ENCODE data around the gene HTT-AS.

HTT-AS gene

DNA sequence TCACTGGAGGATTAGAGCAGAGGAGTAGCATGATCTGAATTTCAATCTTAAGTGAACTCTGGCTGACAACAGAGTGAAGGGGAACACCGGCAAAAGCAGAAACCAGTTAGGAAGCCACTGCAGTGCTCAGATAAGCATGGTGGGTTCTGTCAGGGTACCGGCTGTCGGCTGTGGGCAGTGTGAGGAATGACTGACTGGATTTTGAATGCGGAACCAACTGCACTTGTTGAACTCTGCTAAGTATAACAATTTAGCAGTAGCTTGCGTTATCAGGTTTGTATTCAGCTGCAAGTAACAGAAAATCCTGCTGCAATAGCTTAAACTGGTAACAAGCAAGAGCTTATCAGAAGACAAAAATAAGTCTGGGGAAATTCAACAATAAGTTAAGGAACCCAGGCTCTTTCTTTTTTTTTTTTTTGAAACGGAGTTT lies 5.4 kb upstream of the HTT-AS start:
- H3K9ac ChIP-seq = no peak overlapping the region
- TF ChIP-seq, protein P1, sequence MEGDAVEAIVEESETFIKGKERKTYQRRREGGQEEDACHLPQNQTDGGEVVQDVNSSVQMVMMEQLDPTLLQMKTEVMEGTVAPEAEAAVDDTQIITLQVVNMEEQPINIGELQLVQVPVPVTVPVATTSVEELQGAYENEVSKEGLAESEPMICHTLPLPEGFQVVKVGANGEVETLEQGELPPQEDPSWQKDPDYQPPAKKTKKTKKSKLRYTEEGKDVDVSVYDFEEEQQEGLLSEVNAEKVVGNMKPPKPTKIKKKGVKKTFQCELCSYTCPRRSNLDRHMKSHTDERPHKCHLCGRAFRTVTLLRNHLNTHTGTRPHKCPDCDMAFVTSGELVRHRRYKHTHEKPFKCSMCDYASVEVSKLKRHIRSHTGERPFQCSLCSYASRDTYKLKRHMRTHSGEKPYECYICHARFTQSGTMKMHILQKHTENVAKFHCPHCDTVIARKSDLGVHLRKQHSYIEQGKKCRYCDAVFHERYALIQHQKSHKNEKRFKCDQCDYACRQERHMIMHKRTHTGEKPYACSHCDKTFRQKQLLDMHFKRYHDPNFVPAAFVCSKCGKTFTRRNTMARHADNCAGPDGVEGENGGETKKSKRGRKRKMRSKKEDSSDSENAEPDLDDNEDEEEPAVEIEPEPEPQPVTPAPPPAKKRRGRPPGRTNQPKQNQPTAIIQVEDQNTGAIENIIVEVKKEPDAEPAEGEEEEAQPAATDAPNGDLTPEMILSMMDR (conservative IDR thresholded peaks at IDR 0.05; ENCODE audit: low read depth, low read length) = no peak
- H3K36me3 ChIP-seq (ENCODE audit: insufficient read depth) = no peaks in the 10 kb centered on the region
- peaks cover 11% of the 10 kb centered on the region for H3K4me1 ChIP-seq (ENCODE audit: low read depth, poor library complexity, severe bottlenecking)
- no peak overlapping the region for H3K4me3 ChIP-seq (IDR thresholded peaks at IDR 0.05; ENCODE audit: insufficient read depth, low read depth, low read length)
- no peak overlapping the region for H3K4me2 ChIP-seq
- no peaks in the 10 kb centered on the region for H4K20me1 ChIP-seq (ENCODE audit: insufficient read depth)
- no peaks in the 10 kb centered on the region for H3K27me3 ChIP-seq (ENCODE audit: insufficient read depth, low read depth)
- H2AFZ ChIP-seq (ENCODE audit: low read depth) = no peak overlapping the region
- H3K27ac ChIP-seq = no peak overlapping the region
- H3K79me2 ChIP-seq (ENCODE audit: insufficient read depth, low read depth) = peaks cover 15% of the 10 kb centered on the region; the same call in 1 of the 2 replicates

GRCh38 chr4:3077796-3078195 lies 3.5 kb upstream of the HTT-AS start:
- H4K20me1 ChIP-seq (ENCODE audit: insufficient read depth) = no peaks in the 10 kb centered on the region
- H3K4me2 ChIP-seq = no peak overlapping the region
- no peak overlapping the region for H3K27ac ChIP-seq
- H3K9ac ChIP-seq = no peak overlapping the region
- TF ChIP-seq, protein P1 (conservative IDR thresholded peaks at IDR 0.05; ENCODE audit: low read depth, low read length) = no peak
- no peaks in the 10 kb centered on the region for H3K27me3 ChIP-seq (ENCODE audit: insufficient read depth, low read depth)
- no peaks in the 10 kb centered on the region for H3K36me3 ChIP-seq (ENCODE audit: insufficient read depth)
- H3K79me2 ChIP-seq (ENCODE audit: insufficient read depth, low read depth) = peaks cover 15% of the 10 kb centered on the region; the same call in 1 of the 2 replicates
- H2AFZ ChIP-seq (ENCODE audit: low read depth) = no peak overlapping the region
- H3K4me3 ChIP-seq (IDR thresholded peaks at IDR 0.05; ENCODE audit: insufficient read depth, low read depth, low read length) = no peak overlapping the region
- peaks cover 11% of the 10 kb centered on the region for H3K4me1 ChIP-seq (ENCODE audit: low read depth, poor library complexity, severe bottlenecking)

DNA sequence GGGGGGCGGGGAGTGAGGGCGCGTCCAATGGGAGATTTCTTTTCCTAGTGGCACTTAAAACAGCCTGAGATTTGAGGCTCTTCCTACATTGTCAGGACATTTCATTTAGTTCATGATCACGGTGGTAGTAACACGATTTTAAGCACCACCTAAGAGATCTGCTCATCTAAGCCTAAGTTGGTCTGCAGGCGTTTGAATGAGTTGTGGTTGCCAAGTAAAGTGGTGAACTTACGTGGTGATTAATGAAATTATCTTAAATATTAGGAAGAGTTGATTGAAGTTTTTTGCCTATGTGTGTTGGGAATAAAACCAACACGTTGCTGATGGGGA lies 1.3 kb upstream of the HTT-AS start:
- Histone ChIP-seq H3K27me3 (ENCODE audit: insufficient read depth, low read depth) (no peaks in the 10 kb centered on the region; the same call in 1 of the 2 replicates), H4K20me1 (ENCODE audit: insufficient read depth) (no peaks in the 10 kb centered on the region), H3K4me2 (peak overlapping the region; percentile 54; the same call in 1 of the 2 replicates), H3K4me3 (IDR thresholded peaks at IDR 0.05; ENCODE audit: insufficient read depth, low read depth, low read length) (no peak overlapping the region), H3K9ac (no peak overlapping the region), H3K79me2 (ENCODE audit: insufficient read depth, low read depth) (peaks cover 10% of the 10 kb centered on the region; the same call in 1 of the 2 replicates), H3K27ac (no peak overlapping the region), H3K36me3 (ENCODE audit: insufficient read depth) (no peaks in the 10 kb centered on the region), H2AFZ (ENCODE audit: low read depth) (no peak overlapping the region), H3K4me1 (ENCODE audit: low read depth, poor library complexity, severe bottlenecking) (peaks cover 11% of the 10 kb centered on the region)
- TF ChIP-seq, protein P1 (conservative IDR thresholded peaks at IDR 0.05; ENCODE audit: low read depth, low read length) = no peak

GRCh38 chr4:3074846-3075651 lies 711 bp upstream of the HTT-AS start:
- Histone ChIP-seq H2AFZ (ENCODE audit: low read depth) (peak overlapping the region; percentile 52; the same call in 1 of the 2 replicates), H3K79me2 (ENCODE audit: insufficient read depth, low read depth) (peaks cover 9% of the 10 kb centered on the region; the same call in 1 of the 2 replicates)

More at GRCh38 chr4:3074846-3075651, 711 bp upstream of the HTT-AS start:
- Histone ChIP-seq H3K4me3 (IDR thresholded peaks at IDR 0.05; ENCODE audit: insufficient read depth, low read depth, low read length) (no peak overlapping the region), H3K4me2 (peak overlapping the region; percentile 54; the same call in 1 of the 2 replicates), H3K36me3 (ENCODE audit: insufficient read depth) (no peaks in the 10 kb centered on the region), H3K4me1 (ENCODE audit: low read depth, poor library complexity, severe bottlenecking) (peaks cover 11% of the 10 kb centered on the region), H4K20me1 (ENCODE audit: insufficient read depth) (no peaks in the 10 kb centered on the region), H3K27ac (peak overlapping the region; percentile 62; the same call in 1 of the 2 replicates), H3K27me3 (ENCODE audit: insufficient read depth, low read depth) (no peaks in the 10 kb centered on the region; the same call in 1 of the 2 replicates), H3K9ac (peak overlapping the region; percentile 62)
- TF ChIP-seq, protein P1 (conservative IDR thresholded peaks at IDR 0.05; ENCODE audit: low read depth, low read length) = no peak

All from KMS-11 (cell line).